ENCODE measurements around the gene FKBP1A. TPM values are rescaled to one million over a fixed set of nuclear protein-coding genes. Genes with fewer than 3 reads are reported as not detected.

The FKBP1A gene
- total RNA-seq, 4 donors from 2014 or later = 99.5 to 253 (median 206) TPM

GRCh38 chr20:1391640-1392442 lies 1.0 kb downstream of the FKBP1A start:
- H3K4me1 ChIP-seq = peaks cover 5 to 29% of the 10 kb centered on the region in 2 donors
- intact Hi-C loops (cut with DNase I; ENCODE audit: low total_unique reads) = loop anchor here (5.0 kb wide), 1 partner anchor 70 kb away; no protein-coding TSS in a partner anchor

DNA sequence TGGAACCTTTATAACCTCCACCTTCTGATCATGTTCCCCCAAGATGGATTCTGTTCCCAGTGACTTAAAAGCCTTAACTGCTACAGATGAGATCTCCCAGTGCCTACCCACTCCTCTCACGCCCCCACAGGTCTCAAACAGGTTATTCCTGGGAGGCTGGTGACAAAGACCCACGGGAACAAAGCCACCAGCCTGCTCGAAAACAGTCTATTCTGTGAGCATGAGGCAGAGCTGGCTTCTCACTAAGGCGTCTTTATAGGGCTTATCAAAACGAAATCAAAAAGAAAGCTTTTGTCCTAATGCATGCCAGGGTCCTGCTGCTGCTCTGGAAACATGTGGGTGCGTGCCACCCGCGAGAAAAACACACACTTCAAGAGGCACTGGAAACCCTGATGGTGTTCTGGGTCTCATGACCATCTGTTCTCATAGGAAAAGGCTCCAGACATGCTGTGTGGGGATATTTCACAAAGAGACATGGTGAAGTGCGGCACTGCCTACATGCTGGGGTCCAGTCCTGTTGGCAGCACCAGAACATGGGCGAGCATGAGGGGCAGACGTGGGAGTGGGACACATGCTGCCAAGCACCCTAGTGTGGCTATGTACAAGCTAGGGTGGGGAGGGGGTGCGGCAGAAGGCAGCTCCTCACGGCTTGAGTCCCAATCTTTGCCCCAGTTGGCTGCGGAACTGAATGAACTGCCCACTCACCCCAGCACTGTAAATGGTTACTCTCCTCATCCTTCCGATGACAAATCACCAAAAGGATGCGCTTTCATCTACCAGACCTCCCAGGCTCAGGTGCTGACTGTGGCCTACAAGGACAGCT lies 2.1 kb downstream of the FKBP1A start:
- Histone ChIP-seq H3K9me3 (no peaks in the 10 kb centered on the region), H3K27me3 (no peaks in the 10 kb centered on the region), H3K27ac (peak overlapping the region; percentile 88), H3K36me3 (no peaks in the 10 kb centered on the region), H3K4me1 (peaks cover 5 to 29% of the 10 kb centered on the region in 2 donors), H3K4me3 (peak overlapping the region; percentile 6 to 90)
- no peak for DNase-seq
- intact Hi-C loops (cut with DNase I; ENCODE audit: low total_unique reads) = loop anchor here (5.0 kb wide), 1 partner anchor 68 kb away; no protein-coding TSS in a partner anchor
- TF ChIP-seq CTCF (IDR thresholded peaks at IDR 0.05) (no peak), POLR2A (IDR thresholded peaks at IDR 0.05) (no peak)

More at GRCh38 chr20:1391640-1392442, 1.0 kb downstream of the FKBP1A start:
- DNase-seq = no peak
- Histone ChIP-seq H3K4me3 (peak overlapping the region; percentile 59 to 90), H3K9me3 (no peaks in the 10 kb centered on the region), H3K27ac (peak overlapping the region; percentile 88), H3K27me3 (no peaks in the 10 kb centered on the region), H3K36me3 (no peaks in the 10 kb centered on the region)
- TF ChIP-seq POLR2A (IDR thresholded peaks at IDR 0.05) (no peak), CTCF (IDR thresholded peaks at IDR 0.05) (no peak)

GRCh38 chr20:1389703-1390580 lies 2.9 kb downstream of the FKBP1A start:
- Histone ChIP-seq H3K27me3 (no peaks in the 10 kb centered on the region), H3K9me3 (no peaks in the 10 kb centered on the region), H3K4me1 (peaks cover 5 to 29% of the 10 kb centered on the region in 2 donors), H3K27ac (peak overlapping the region; percentile 88), H3K4me3 (no peak overlapping the region), H3K36me3 (no peaks in the 10 kb centered on the region)
- intact Hi-C loops (cut with DNase I; ENCODE audit: low total_unique reads) = loop anchor here (5.0 kb wide), 1 partner anchor 68 kb away; no protein-coding TSS in a partner anchor
- DNase-seq = no peak
- no peak for TF ChIP-seq CTCF (IDR thresholded peaks at IDR 0.05)
- no peak for TF ChIP-seq POLR2A (IDR thresholded peaks at IDR 0.05)

DNA sequence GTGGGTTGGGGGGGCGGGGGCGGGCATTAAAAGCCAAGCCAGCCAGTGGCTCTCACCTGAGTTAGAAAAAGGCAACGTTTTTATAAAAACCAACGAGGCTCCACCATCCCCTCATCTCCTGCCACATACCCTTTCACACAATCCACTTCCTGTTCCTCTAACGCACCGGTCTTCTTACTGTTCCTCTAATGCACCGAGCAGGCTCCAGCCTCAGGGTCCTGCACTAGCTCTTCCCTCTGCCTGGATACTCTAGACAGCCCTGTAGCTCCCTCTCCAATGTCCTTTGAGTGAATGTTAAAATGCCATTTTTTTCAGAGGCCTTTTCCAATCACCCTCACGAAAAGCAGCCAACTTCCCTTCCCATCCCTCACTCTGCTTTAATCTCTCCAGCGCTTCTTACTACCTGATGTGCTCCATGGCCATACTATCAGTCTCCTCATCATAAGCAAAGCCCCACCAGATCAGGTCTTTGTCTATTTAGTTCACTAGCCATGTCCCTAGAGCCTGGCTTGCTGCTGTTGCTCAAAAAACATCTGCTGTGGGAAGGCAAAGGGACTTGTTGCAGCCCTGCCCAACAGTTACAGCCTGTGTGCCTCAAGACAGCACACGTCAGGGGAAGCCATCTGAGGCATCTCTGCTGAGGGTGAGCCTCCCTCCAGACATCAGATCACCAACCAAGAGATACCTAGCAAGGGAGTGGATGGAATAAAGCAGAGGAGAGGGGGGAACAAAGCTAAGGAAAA lies 3.9 kb downstream of the FKBP1A start:
- intact Hi-C loops (cut with DNase I; ENCODE audit: low total_unique reads) = no loop called here
- H3K4me3 ChIP-seq = no peak overlapping the region

More for the DNA sequence above, 3.9 kb downstream of the FKBP1A start:
- DNase-seq = no peak
- Histone ChIP-seq H3K4me1 (peaks cover 5 to 29% of the 10 kb centered on the region in 2 donors), H3K9me3 (no peaks in the 10 kb centered on the region), H3K27me3 (no peaks in the 10 kb centered on the region), H3K36me3 (no peaks in the 10 kb centered on the region), H3K27ac (peak overlapping the region; percentile 88)
- no peak for TF ChIP-seq CTCF (IDR thresholded peaks at IDR 0.05)
- no peak for TF ChIP-seq POLR2A (IDR thresholded peaks at IDR 0.05)
